GM12873 (cell line): ENCODE measurements around the gene TTC12.

Source experiments
- CTCF ChIP-seq: IDR thresholded peaks from 2 replicates; pipeline ENCODE4 v1.5.1; 2012; ENCODE audit warnings: low read depth, mild to moderate bottlenecking, moderate library complexity, low read length, control low read depth; ENCODE audit not compliant: insufficient read depth; ENCODE audit errors: missing control alignments

Gene TTC12

DNA sequence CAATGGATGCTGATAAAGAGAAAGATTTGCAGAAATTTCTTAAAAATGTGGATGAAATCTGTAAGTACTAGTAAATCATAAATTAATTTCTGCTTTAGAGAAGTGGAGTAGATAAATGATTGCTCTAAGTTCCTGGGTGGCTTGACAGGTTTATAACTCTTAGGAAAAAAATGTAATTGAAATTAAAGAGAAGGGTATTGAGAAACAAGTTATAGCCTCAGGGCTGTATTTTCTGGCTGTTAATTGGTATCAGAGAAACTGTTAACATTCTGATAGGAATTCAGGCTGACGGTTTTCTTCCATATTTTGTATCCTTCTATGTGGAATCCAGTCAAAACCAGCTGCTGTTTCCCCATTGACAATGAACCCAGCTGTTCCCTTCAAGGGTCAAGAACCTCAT, 1.9 kb downstream of the TTC12 start:
- TF ChIP-seq CTCF, result no peak

- TF ChIP-seq CTCF, result no peak
Measured at GRCh38 chr11:113317339-113317738, 3.0 kb downstream of the TTC12 start.

DNA sequence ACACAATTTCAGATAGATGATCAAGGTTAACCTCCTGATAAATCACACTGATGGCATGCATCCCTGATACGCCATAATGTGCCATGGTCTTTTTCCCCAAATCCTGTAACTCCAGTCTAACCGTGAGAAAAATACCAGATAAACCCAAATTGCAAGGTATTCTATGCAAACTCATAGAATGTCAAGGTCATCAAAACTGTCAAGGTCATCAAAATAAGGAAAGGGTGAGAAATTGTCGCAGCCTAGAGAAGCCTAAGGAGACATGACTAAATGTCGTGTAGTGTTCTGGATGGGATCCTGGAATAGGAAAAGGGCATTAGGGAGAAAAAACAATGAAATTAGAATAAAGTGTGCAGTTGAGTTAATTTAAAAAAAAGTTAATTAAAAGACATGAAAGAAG, 4.7 kb downstream of the TTC12 start:
- TF ChIP-seq CTCF, result no peak

DNA sequence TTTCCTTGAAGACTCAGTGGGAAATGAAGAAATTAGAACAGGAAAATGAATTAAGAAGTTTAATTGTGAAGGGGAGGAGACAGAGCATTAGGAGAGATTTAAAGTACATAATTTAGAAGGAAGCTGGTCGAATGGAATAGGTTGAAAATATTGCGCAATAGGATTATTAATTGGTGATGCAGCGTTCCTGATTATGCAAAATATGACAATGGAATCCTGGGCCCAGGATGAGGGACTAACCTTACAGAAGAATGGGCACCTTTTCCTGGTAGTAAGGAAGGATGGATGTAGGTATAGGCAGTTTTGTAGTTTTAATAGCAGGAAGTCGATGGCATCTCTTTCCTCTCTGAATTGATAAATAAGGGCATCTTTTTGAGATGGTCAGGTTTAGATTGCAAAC, 7.8 kb downstream of the TTC12 start:
- no peak for TF ChIP-seq CTCF

GRCh38 chr11:113324250-113324649, 9.9 kb downstream of the TTC12 start:
- no peak for TF ChIP-seq CTCF

- TF ChIP-seq CTCF, result no peak
Measured at GRCh38 chr11:113329725-113330124, 15.3 kb downstream of the TTC12 start.

DNA sequence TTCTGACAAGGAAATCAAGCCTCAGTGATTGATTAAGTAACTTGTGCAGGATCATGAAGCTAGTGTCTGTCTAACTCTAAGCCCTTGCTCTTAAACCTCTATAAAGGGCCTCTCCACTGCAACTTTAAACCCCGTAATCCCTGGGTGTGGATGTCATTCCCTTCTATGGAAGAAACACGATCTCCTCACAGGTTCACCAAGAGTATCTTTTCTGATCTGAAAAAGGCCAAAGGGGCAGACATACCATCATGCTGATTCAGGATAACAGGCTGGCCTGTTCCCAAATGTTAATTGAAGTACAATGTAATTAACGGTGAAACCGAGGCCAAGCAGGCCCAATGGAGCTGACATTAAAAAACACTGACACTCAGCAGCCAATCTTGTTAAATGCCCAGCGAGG, 17.1 kb downstream of the TTC12 start:
- no peak for TF ChIP-seq CTCF

GRCh38 chr11:113332023-113332422, 17.6 kb downstream of the TTC12 start:
- no peak for TF ChIP-seq CTCF
